HG02678 (cell line): Measurements from ENCODE around the gene R3HDM1.

ENCODE experiments used
- ATAC-seq: cut with Tn5 transposase; IDR thresholded peaks from one replicate; pipeline ENCODE4 v1.9.1; 2021; ENCODE audit warnings: mild to moderate bottlenecking, moderate library complexity; ENCODE audit not compliant: unreplicated experiment

The R3HDM1 gene

GRCh38 chr2:135773319-135773718, 242.0 kb downstream of the R3HDM1 start:
- ATAC-seq = no peak

- ATAC-seq = no peak
Measured at GRCh38 chr2:135773917-135774316, 242.6 kb downstream of the R3HDM1 start.
